ENCODE results near the gene SUFU.

- TF ChIP-seq CTCF (conservative IDR thresholded peaks at IDR 0.05; ENCODE audit: low read depth, low read length) = no peak
- no peak for TF ChIP-seq MXI1 (IDR thresholded peaks at IDR 0.05; ENCODE audit: borderline replicate concordance, low read depth, low read length)
- no peak for TF ChIP-seq POLR2A (IDR thresholded peaks at IDR 0.05; ENCODE audit: low read depth, low read length)
- no peak for TF ChIP-seq RFX5 (IDR thresholded peaks at IDR 0.05; ENCODE audit: low read depth, low read length)
- no peak for TF ChIP-seq CEBPB (IDR thresholded peaks at IDR 0.05; ENCODE audit: low read depth, low read length)
- TF ChIP-seq BHLHE40 (IDR thresholded peaks at IDR 0.05; ENCODE audit: low read depth, low read length) = no peak
- no peak for TF ChIP-seq MAZ (IDR thresholded peaks at IDR 0.05; ENCODE audit: borderline replicate concordance, low read depth, low read length)
- no peak for TF ChIP-seq ELK1 (IDR thresholded peaks at IDR 0.05; ENCODE audit: borderline replicate concordance, low read depth, low read length)
- no peak for TF ChIP-seq RCOR1 (IDR thresholded peaks at IDR 0.05; ENCODE audit: insufficient replicate concordance, low read length)
- TF ChIP-seq SMC3 (IDR thresholded peaks at IDR 0.05; ENCODE audit: low read depth, low read length) = no peak
- no peak for TF ChIP-seq NFE2L2 (IDR thresholded peaks at IDR 0.05; ENCODE audit: low read depth, low read length)
- TF ChIP-seq FOS (IDR thresholded peaks at IDR 0.05; ENCODE audit: low read depth, low read length) = no peak
Observed at GRCh38 chr10:102537367-102537766, 33.6 kb downstream of the SUFU start.

All from IMR-90 (cell line).